GM12892 (cell line): ENCODE results near the gene FBLN1.

Experiments used
- DNase-seq: peaks from one replicate; pipeline ENCODE4 v3.0.0; 2011; ENCODE audit not compliant: insufficient read length
- FAIRE-seq: peaks from 2 replicates; lab custom pipeline; 2011; peaks lifted over from hg19 to GRCh38; lab: Jason Lieb, UNC
- POLR2A ChIP-seq: IDR thresholded peaks from 2 replicates; pipeline ENCODE4 v1.6.1; 2011; ENCODE audit warnings: low read depth, low read length, control low read depth
- POLR2AphosphoS5 ChIP-seq: IDR thresholded peaks from 2 replicates; pipeline ENCODE4 v1.6.1; 2011; ENCODE audit warnings: low read depth, low read length, control low read depth
- TAF1 ChIP-seq: IDR thresholded peaks from 2 replicates; pipeline ENCODE4 v1.6.1; 2011; ENCODE audit warnings: low read depth, mild to moderate bottlenecking, control low read depth, low read length, borderline replicate concordance

Gene FBLN1

DNA sequence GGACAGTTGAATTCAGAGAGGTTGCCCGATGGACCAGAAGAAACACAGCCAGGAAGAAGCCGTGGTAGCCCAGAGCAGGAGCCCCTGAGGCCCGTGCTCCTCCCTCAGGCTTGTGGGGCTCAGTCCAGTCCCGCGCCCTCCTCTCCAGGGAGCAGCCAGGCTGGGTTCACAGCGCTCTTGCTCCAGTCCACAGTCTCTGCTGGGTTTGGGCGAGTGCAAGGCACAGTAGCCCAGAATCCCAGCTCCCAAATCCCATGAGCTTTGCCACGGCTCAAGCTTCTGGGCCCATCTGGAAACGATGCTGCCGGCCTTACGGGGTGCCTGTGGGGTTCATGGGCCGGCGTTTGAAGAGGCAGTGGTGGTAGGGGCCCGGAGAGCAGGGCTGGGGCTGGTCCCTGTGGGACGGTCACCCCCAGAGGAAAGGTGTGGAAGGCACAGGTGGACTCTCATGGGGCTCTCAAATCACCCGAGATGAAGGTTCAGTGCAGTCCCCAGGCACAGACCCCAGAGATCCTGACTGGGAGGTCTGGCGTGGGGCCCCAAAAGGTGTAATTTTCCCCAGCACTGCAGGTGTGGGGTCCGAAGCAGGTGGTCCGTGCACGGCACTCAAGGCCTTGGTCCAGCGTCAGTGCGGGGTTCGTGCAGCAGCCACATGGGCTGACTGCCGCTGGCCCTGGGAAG lies 138.4 kb downstream of the FBLN1 start:
- FAIRE-seq: no peak
- DNase-seq: no peak
- TF ChIP-seq POLR2AphosphoS5 (no peak), POLR2A (no peak), TAF1 (no peak)

DNA sequence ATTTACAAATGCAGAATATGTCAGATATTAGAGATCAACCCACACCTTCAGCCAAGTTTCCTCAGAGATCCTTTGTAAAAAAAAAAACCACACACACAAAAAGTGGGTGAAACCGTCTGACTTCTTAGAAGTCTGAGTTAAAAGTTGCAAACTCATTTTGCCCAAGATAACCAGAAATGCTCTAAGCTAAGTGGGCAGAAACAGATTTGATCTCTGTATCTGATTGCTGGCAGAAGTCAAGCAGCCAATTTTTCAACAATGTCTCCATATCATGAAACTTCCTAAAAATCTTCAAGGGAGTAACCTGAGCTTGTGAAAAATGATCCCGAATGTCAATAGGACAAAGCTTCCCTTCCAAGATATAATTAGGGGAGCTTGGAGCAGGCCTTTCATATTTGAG lies 140.3 kb downstream of the FBLN1 start:
- TF ChIP-seq POLR2A (no peak), POLR2AphosphoS5 (no peak), TAF1 (no peak)
- DNase-seq (no peak), FAIRE-seq (no peak)

DNA sequence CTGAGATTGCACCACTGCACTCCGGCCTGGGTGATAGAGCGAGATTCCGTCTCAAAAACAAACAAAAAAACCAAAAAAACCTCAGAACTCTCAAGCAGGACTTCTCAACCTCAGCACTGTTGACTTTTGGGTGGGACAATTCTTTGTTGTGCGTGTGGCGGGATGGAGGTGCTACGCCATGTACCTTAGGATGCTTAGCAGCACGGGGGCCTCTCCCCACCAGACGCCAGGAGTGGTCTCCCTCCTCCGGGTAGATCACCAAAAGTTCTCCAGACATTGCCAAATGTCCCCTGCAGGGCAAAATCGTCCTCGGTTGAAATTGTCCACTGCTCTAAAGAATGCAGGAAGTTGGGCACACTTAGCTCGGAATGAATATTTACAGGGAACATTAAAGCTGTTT lies 142.0 kb downstream of the FBLN1 start:
- FAIRE-seq (no peak), DNase-seq (no peak)
- TF ChIP-seq TAF1: no peak
- TF ChIP-seq POLR2AphosphoS5: no peak
- no peak for TF ChIP-seq POLR2A

DNA sequence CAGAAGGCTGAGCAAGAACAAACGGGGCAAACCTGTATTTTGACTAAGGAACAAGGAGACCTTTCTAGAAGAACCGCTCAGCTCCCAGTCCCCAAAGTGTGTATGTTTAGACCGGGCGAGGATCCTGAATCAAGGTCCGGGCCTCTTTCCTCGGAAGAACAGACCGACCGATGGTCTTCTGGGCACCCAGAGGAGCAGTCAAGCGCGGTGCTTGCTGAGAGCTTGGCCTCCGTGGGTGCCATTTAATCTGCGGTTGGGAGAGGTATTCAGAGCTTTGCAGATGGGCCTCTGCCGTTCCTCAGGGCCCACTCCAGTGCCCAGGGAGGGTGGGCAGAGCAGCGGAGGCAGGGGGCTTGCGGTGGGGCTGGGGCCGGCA lies 142.5 kb downstream of the FBLN1 start:
- FAIRE-seq: no peak
- TF ChIP-seq TAF1 (no peak), POLR2AphosphoS5 (no peak), POLR2A (no peak)
- no peak for DNase-seq

DNA sequence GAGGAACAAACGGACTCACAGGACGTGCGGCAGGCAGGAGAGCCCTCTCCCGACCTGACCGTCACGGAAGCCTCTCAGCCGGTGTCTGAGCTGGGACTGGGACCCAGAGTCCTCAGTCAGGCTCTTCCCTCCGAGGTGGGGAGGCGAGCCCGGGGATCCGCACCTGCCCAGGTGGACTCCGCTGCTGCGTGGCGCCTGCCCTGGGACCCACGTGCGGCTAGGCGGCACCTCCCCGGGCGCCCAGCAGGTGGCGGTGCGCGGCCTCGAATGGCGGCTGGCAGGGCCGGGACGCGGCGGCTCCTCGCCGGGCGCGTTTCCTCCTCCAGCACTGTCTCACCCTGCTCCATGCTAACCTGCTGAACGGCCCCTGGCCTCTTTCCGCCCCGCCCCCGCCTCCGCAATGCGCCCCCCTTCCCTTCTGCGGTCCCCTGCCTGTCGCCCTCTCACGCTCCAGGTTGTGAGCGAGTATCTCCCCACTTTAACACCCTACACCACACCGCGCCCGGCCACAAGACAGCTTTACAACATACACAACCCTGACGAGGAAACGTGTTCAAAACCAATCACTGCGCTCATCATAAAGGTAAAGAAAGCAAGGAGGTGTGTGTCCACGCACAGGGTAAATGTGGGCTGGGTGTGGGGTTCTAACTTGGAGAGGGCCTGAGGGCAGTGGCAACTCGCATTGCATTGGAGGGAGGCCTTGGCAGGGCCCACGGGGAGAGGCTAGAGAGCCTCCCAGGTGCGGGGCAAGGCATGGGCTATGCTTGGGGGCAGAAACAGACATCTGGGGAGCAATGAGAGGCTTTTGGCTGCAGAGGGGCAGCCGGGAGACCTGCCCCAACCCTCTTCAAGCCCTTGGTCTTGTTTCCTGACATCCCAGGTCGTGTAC lies 143.1 kb downstream of the FBLN1 start:
- peak; percentile 90 for DNase-seq
- peak; percentile 85 for FAIRE-seq
- TF ChIP-seq POLR2AphosphoS5 (no peak), POLR2A (no peak), TAF1 (no peak)

DNA sequence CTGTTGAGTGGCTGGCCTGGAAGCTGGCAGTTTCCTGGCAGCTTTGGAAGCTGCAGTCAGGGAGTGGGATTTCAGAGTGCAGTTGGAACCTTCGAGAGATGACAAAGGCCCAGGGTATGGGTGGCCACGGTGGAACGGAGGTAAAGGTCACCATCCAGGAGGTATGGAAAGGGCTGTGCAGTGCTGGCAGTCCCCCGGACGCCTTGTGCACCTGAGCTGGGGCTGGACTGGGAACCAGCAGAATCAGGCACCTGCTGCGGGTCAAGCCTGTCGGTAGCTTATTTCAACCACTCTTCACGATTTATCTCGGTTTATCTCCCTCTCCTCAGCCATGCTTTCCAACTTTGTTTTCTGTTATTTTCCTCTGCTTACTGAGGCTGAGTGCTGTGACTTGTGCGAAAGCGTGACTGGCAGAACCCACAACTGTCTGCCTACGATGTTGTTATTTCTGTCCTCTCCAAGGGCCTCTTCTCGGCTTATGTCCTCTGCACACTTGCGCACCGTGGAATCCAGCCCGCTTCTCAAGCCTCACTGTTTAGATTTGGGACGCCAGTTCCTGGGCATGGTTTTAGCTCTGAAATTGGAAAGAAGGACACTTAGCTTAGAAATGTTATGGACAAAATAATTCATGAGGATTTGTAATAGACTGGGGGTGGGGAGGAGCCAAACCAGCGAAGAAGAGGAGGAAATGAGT lies 145.0 kb downstream of the FBLN1 start:
- DNase-seq (no peak), FAIRE-seq (no peak)
- TF ChIP-seq POLR2A (no peak), TAF1 (no peak), POLR2AphosphoS5 (no peak)

DNA sequence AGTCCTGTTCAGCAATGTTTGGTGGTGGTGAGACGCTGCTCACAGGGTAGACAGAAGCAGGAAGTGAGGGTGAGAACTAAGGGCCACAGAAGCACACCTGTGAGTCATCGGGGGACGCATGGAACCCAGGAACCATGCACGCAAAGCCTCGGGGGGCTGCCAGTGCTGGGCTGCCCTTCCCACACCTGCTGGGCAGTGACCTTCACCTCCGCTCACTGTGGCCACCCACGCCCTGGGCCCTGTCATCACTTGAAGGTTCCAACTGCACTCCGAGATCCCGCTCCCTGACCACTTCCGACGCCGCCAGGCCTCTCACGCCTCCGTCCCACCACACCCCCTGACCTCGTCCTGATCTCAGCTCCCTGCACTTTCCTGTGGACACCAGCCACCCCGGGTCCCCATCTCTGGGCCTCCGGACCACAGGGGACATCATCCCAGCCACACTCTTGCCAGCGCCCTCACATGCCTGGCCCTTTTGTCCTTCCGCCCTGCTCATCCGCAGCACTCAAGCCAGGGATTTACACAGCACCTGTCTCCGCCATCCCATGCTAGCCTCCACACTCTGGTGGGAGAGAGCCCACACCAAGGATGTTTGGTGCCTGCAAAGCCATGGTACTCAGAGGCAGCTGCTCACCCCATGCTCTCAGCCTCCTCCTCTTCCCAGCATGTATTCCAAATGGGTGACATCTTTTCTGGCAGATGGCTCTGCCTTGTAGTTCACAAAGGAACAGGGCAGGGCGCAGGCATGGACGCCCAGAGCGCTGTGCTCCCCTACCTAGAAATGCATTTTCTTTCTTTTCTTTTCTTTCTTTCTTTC lies 145.8 kb downstream of the FBLN1 start:
- FAIRE-seq (no peak), DNase-seq (no peak)
- TF ChIP-seq POLR2A: no peak
- no peak for TF ChIP-seq TAF1
- TF ChIP-seq POLR2AphosphoS5: no peak

DNA sequence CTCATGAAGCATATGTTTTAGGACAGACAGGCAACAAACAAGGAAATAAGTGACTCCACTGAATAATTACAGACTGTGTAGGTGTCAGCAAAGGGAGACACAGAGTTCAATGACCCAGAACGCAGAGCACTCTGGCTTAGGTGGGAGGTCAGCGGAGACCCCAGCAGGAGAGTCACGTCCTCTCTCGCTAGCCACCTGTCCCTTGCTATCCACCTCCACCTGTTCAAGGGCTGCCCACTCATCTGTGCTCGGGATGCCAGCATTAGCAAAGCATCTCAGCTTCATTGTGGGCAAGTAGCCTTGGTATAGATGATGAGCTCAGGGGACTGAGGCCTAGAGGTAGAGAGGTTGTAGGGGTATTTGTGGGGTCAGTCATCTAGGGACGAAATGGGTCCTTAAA lies 147.1 kb downstream of the FBLN1 start:
- DNase-seq (no peak), FAIRE-seq (no peak)
- no peak for TF ChIP-seq TAF1
- TF ChIP-seq POLR2AphosphoS5: no peak
- TF ChIP-seq POLR2A: no peak

DNA sequence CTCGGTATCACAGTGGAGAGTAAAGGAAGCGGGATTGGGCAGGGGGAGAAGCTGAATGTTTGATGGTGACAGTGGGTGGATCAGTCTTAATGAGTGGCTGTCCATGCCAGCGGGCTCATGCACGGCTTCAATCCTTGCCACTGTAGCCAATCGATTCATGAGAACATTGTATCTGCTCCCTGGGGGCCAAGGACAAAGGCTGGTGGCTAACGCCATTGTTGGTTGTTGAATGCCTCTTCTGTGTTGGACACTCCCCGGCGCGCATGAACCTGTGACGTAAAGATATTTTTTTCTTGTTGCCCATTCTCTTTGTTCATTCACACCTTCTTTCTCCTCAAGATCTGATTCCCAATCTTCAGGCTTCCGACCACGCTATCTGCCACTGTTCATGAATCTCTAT lies 148.0 kb downstream of the FBLN1 start:
- no peak for TF ChIP-seq POLR2AphosphoS5
- no peak for TF ChIP-seq TAF1
- TF ChIP-seq POLR2A: no peak
- no peak for FAIRE-seq
- DNase-seq: no peak
